H1 (cell line): ENCODE measurements around the gene LCAT. TPM values are rescaled to one million over a fixed set of nuclear protein-coding genes. Genes with fewer than 3 reads are reported as not detected.
A peak's percentile ranks its signal among the peaks of the same experiment; 100 is the strongest.

Experiments
- BRCA1 ChIP-seq: IDR thresholded peaks from 2 replicates; pipeline ENCODE4 v1.6.1; 2012; ENCODE audit warnings: low read depth, low read length, improper control_type of control experiment
- CHD7 ChIP-seq: fragments of 300-600 bp; sonication (generic); IDR thresholded peaks from 2 replicates; pipeline ENCODE4 v1.7.1; 2012; ENCODE audit warnings: low read length, moderate library complexity, mild to moderate bottlenecking, inconsistent platforms; ENCODE audit not compliant: insufficient replicate concordance
- FOSL1 ChIP-seq: IDR thresholded peaks from 2 replicates; pipeline ENCODE4 v1.6.1; 2011; ENCODE audit warnings: mild to moderate bottlenecking, low read depth, low read length, moderate library complexity; ENCODE audit not compliant: insufficient read depth
- NRF1 ChIP-seq: IDR thresholded peaks from 2 replicates; pipeline ENCODE4 v1.6.1; 2011; ENCODE audit warnings: mild to moderate bottlenecking, low read depth, low read length, improper control_type of control experiment
- RAD21 ChIP-seq, 2 experiments: IDR thresholded peaks in 1 of 2; conservative IDR thresholded peaks in 1 of 2; 2 replicates each; pipeline ENCODE4 v1.6.1; 2011; ENCODE audit warnings: low read depth in 2 of 2, low read length in 2 of 2, improper control_type of control experiment in 1 of 2, inconsistent platforms in 1 of 2, mild to moderate bottlenecking in 1 of 2, moderate library complexity in 1 of 2
- SRF ChIP-seq: IDR thresholded peaks from 2 replicates; pipeline ENCODE4 v1.6.1; 2011; ENCODE audit warnings: mild to moderate bottlenecking, low read depth, low read length, moderate library complexity
- TAF1 ChIP-seq: IDR thresholded peaks from 2 replicates; pipeline ENCODE4 v1.6.1; 2011; ENCODE audit warnings: mild to moderate bottlenecking, low read depth, low read length
- TEAD4 ChIP-seq: IDR thresholded peaks from 2 replicates; pipeline ENCODE4 v1.6.1; 2012; ENCODE audit warnings: low read depth, low read length, inconsistent platforms, mixed read lengths
- polyA plus RNA-seq, 7 experiments: library from polyadenylated mRNA; depleted of rRNA in 3 of 7; stranded (reverse) in 5 of 7; unstranded in 2 of 7; fragments of >200 nt in 5 of 7; fragments of 200-250 nt in 2 of 7; gene quantifications; 1 replicate in 5 of 7; 2 replicates in 1 of 7; 4 replicates in 1 of 7; pipeline versions ENCODE4 v1.2.1 to v1.2.3, GENCODE V29; 2011 to 2013; ENCODE audit warnings: missing spikeins in 2 of 7, mixed read lengths in 2 of 7
- total RNA-seq: library from RNA; stranded (reverse); fragmentation: NEBNext Ultra II Directional; extraction: Animal tissue kit (Norgen Biotek cat#: 25700); gene quantifications from 2 replicates; pipeline ENCODE4 v1.2.1, GENCODE V29; 2021

The LCAT gene
- total and polyA plus RNA-seq, 2 of the 8 experiments (the other 6 are each of a cell fraction or from before 2014, with no cell fraction given), result 9.4 to 19.6 TPM

DNA sequence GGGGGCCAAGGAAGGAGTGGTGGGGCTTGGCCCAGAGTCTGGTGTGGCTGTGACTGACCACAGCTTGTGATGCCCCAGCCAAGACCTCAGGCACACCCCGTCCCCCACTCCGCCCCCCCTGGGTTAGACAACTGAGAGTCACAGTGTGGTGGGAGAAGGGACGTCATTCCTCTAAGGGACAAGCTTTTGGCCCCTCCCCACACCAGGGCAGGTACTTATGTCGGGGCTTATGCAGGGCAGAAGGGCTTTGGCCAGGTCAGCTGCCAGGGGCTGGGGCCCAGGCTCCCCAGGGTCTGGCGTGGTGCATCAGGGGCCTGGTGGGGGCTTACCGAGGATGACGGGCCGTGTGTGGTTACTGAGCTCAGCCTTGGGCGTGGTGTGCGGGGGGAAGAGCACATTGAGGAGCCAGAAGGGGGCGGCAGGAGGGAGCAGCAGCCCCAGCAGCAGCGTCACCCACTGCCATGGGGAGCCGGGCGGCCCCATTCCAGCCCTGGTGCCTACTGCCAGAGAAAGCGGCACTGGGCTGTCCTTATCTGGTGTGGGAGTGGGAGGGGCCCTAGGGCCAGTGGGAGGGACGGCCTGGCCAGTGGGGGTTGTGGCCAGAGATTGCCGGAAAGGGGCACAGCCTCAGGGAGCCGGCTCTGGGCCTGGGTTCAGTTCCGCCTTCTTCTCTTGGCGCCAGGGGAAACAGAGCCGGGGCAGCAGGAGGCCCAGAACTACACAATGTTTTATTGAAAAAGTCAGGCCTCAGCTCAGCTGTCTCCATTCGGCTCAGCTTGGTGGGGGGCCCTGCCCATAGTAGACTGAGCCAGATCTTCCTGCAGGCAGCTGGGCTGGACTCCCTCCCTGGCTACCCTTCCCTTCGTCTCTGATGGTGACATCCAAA is at the start of gene LCAT (continued):
- TF ChIP-seq TAF1 (no peak), RAD21 (IDR thresholded peaks at IDR 0.05 in 1 of 2, conservative IDR thresholded peaks at IDR 0.05 in 1 of 2; ENCODE audit: low read depth in 2 of 2, low read length in 2 of 2) (peak in 1 of 2 experiments; percentile 20; a peak in 2 of 4 replicates), NRF1 (no peak), TEAD4 (no peak), CHD7 (no peak), BRCA1 (no peak), FOSL1 (no peak), SRF (no peak)
- TF ChIP-seq, all 59 proteins: peak for 2
